ENCODE measurements around the gene TFRC. TPM values are rescaled to one million over a fixed set of nuclear protein-coding genes. Genes with fewer than 3 reads are reported as not detected.

The TFRC gene
- total RNA-seq (2022; extraction: Qiagen RNA extraction): 77.8 to 118 TPM (median 88.0 TPM) in 5 replicates

GRCh38 chr3:196081834-196082618 lies at the start of gene TFRC:
Gene TFRC (minus strand): TSS chr3:196082090. CDS start chr3:196077099, 4,991 bp downstream.

Other genes starting within 250 kb of the TFRC start
- 22.6 to 27.7 TPM (median 23.2 TPM) in 5 replicates for gene TNK2, start 173.5 kb downstream of the TFRC start, total RNA-seq (2022; extraction: Qiagen RNA extraction)
- 0.17 to 0.35 TPM (median 0.31 TPM) in 3 of 5 replicates, not detected in the others for gene ZDHHC19, start 129.3 kb upstream of the TFRC start, total RNA-seq (2022; extraction: Qiagen RNA extraction)
- gene SLC51A, start 134.4 kb upstream of the TFRC start, total RNA-seq (2022; extraction: Qiagen RNA extraction): not detected in 5 replicates
- 27.4 to 44.9 TPM (median 33.0 TPM) in 5 replicates for gene PCYT1A, start 205.6 kb upstream of the TFRC start, total RNA-seq (2022; extraction: Qiagen RNA extraction)
- 20.7 to 26.7 TPM (median 24.0 TPM) in 5 replicates for gene DYNLT2B, start 236.2 kb upstream of the TFRC start, total RNA-seq (2022; extraction: Qiagen RNA extraction)